Activated CD4-positive, alpha-beta T cell treated with anti-CD3 and anti-CD28 coated beads, Interleukin-2, amount 10 ng/mL, durations not matched to agents 7 days and 5 days (primary cell): Measurements from ENCODE around the gene BCAS3. TPM values are rescaled to one million over a fixed set of nuclear protein-coding genes. Genes with fewer than 3 reads are reported as not detected.
"Not testable (repeated sequence)": the region's sequence is repeated elsewhere in the genome, so short reads cannot be mapped to it uniquely, and the experiment has no call there.

Source experiments
- CTCF ChIA-PET: fragments of 350-600 bp; sonication (Branson Sonifier 250); formaldehyde crosslinking; loops from one replicate; lab custom pipeline; 2021; ENCODE audit warnings: antibody characterized with exemption; lab: Charles Lee
- POLR2A ChIA-PET: fragments of 350-600 bp; sonication (Branson Sonifier 250); formaldehyde crosslinking; loops from one replicate; lab custom pipeline; 2021; ENCODE audit warnings: antibody characterized with exemption; lab: Charles Lee
- DNase-seq: peaks from one replicate; pipeline ENCODE4 v3.0.0-alpha.2; 2020
- H3K27ac Mint-ChIP-seq: one replicate; pipeline ENCODE4 v1.8.0; 2021; ENCODE audit warnings: mild to moderate bottlenecking, moderate library complexity, mixed read lengths
- H3K27me3 Mint-ChIP-seq: one replicate; pipeline ENCODE4 v1.8.0; 2021; ENCODE audit warnings: mixed read lengths
- H3K36me3 Mint-ChIP-seq: one replicate; pipeline ENCODE4 v1.8.0; 2021; ENCODE audit warnings: low read depth, mixed read lengths
- H3K4me1 Mint-ChIP-seq: one replicate; pipeline ENCODE4 v1.8.0; 2021; ENCODE audit warnings: mixed read lengths
- H3K4me3 Mint-ChIP-seq: one replicate; pipeline ENCODE4 v1.8.0; 2021; ENCODE audit warnings: mild to moderate bottlenecking, moderate library complexity, mixed read lengths
- H3K9me3 Mint-ChIP-seq: one replicate; pipeline ENCODE4 v1.8.0; 2021; ENCODE audit warnings: mixed read lengths
- total RNA-seq, 2 experiments: library from RNA; stranded (reverse); gene quantifications; one replicate each; pipeline ENCODE4 v1.2.3, GENCODE V29; 2021

Gene BCAS3
- total RNA-seq, 2 experiments from 2014 or later, result 15.5 to 16.4 TPM

DNA sequence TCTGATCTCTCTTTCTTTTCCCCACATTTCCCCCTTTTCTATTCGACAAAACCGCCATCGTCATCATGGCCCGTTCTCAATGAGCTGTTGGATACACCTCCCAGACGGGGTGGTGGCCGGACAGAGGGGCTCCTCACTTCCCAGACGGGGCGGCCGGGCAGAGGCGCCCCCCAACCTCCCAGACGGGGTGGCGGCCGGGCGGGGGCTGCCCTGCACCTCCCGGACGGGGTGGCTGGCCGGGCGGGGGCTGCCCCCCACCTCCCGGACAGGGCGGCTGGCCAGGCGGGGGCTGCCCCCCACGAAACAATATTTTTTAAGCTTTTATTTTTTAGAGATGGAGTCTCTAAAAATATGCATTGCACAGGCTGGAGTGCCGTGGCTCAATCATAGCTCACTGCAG lies 299.2 kb downstream of the BCAS3 start:
- H3K4me3 Mint-ChIP-seq, H3K4me1 Mint-ChIP-seq, H3K9me3 Mint-ChIP-seq, H3K36me3 Mint-ChIP-seq, CTCF ChIA-PET, H3K27ac Mint-ChIP-seq, H3K27me3 Mint-ChIP-seq, DNase-seq, POLR2A ChIA-PET: not testable (repeated sequence)

DNA sequence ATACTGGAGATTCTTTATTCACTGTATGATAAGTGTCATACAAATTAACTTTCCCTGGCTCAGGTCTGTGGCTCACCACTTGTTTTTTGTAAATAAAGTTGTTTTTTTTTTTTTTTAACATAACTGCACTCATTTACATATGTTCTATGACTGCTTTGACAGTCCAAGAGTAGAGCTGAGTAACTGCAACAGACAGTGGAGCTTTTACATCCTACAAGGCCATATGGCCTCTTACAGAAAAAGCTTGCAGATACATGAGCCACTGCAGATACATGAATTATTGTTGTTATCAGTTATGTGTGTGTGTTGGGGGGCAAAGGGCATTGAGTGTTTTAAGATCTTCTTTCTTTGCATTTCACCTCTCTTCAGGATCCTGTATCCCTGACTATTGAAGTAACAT lies 311.7 kb downstream of the BCAS3 start:
- Mint-ChIP-seq H3K27ac (no peak overlapping the region), H3K36me3 (no peaks in the 10 kb centered on the region), H3K4me3 (no peak overlapping the region), H3K9me3 (no peaks in the 10 kb centered on the region), H3K27me3 (peaks cover 6% of the 10 kb centered on the region), H3K4me1 (no peaks in the 10 kb centered on the region)
- no peak for DNase-seq
- ChIA-PET CTCF (interaction anchor here (0.6 kb wide), 1 partner anchor 296 kb away, joined by 3 read pairs; no protein-coding TSS in a partner anchor), POLR2A (no interaction called here)

DNA sequence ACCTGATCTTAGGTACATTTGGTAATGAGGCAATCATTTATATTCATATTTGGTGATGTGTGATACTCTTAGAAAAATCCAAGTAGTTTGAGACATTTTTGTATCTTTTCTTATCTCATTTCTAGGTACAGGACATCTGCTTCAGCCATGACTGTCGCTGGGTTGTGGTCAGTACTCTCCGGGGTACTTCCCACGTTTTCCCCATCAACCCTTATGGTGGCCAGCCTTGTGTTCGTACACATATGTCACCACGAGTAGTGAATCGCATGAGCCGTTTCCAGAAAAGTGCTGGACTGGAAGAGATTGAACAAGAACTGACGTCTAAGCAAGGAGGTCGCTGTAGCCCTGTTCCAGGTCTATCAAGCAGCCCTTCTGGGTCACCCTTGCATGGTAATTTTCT lies 312.2 kb downstream of the BCAS3 start:
- CTCF ChIA-PET, result no interaction called here
- Mint-ChIP-seq H3K4me3 (no peak overlapping the region), H3K27ac (no peak overlapping the region), H3K4me1 (no peaks in the 10 kb centered on the region), H3K27me3 (peaks cover 6% of the 10 kb centered on the region), H3K9me3 (no peaks in the 10 kb centered on the region), H3K36me3 (no peaks in the 10 kb centered on the region)
- POLR2A ChIA-PET, result no interaction called here
- no peak for DNase-seq

- ChIA-PET CTCF (no interaction called here), POLR2A (no interaction called here)
- no peak for DNase-seq
- H3K36me3 Mint-ChIP-seq, result no peaks in the 10 kb centered on the region
- H3K4me1 Mint-ChIP-seq, result no peaks in the 10 kb centered on the region
- no peak overlapping the region for H3K4me3 Mint-ChIP-seq
- peaks cover 3% of the 10 kb centered on the region for H3K27me3 Mint-ChIP-seq
- no peaks in the 10 kb centered on the region for H3K9me3 Mint-ChIP-seq
- no peak overlapping the region for H3K27ac Mint-ChIP-seq
These were observed 315.8 kb downstream of the BCAS3 start for GRCh38 chr17:60993497-60993896.

DNA sequence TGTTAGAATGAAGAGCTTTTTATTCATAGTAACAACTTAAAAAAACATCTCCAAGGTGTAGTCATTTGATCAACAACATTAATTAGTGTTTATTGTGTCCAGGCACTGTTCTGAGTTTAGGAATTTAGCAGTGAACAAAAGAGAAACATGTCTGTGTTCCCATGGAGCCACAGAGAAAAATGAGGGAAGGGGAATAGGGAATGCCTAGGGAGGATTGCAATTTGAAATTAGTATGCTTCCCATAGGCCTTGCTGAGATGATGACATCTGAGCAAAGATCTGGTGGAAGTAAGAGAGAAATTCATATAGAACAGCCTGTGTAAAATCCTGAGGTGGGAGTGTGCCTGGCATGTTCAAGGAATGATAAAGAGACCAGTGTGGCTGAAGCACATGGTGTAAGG lies 318.0 kb downstream of the BCAS3 start:
- H3K4me3 Mint-ChIP-seq, result no peak overlapping the region
- ChIA-PET POLR2A (no interaction called here), CTCF (no interaction called here)
- no peaks in the 10 kb centered on the region for H3K27me3 Mint-ChIP-seq
- DNase-seq, result no peak
- H3K9me3 Mint-ChIP-seq, result no peaks in the 10 kb centered on the region
- no peaks in the 10 kb centered on the region for H3K4me1 Mint-ChIP-seq
- no peaks in the 10 kb centered on the region for H3K36me3 Mint-ChIP-seq
- no peak overlapping the region for H3K27ac Mint-ChIP-seq

DNA sequence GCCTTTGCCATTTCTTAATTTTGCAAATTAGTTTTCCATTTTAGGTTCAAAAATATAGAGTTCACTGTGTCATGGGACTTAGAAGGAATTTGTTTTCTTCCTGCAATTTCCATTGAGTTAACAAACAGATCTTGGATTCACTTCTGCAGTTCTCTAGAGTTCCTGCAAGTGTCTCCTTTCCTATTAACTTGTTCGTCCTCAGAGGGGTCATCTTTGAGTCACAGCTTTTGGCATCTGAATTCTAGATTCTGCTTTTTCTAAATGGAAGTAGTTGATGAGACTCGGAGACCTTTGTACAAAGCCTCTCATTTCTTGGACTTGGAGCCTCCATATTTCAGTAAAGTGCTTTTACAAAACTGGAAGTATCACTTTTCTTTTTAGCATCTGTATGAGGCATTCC lies 323.3 kb downstream of the BCAS3 start:
- no peak overlapping the region for H3K4me3 Mint-ChIP-seq
- no peaks in the 10 kb centered on the region for H3K36me3 Mint-ChIP-seq
- ChIA-PET CTCF (no interaction called here), POLR2A (no interaction called here)
- H3K4me1 Mint-ChIP-seq, result peaks cover 2% of the 10 kb centered on the region
- no peak for DNase-seq
- H3K27ac Mint-ChIP-seq, result no peak overlapping the region
- no peaks in the 10 kb centered on the region for H3K9me3 Mint-ChIP-seq
- no peaks in the 10 kb centered on the region for H3K27me3 Mint-ChIP-seq

- Mint-ChIP-seq H3K27me3 (no peaks in the 10 kb centered on the region), H3K9me3 (no peaks in the 10 kb centered on the region), H3K4me3 (no peak overlapping the region), H3K36me3 (no peaks in the 10 kb centered on the region), H3K4me1 (peaks cover 2% of the 10 kb centered on the region), H3K27ac (no peak overlapping the region)
- ChIA-PET POLR2A (no interaction called here), CTCF (interaction anchor here (0.8 kb wide), 1 partner anchor 356 kb away, joined by 3 read pairs; no protein-coding TSS in a partner anchor)
- DNase-seq, result no peak
These were observed 324.7 kb downstream of the BCAS3 start for GRCh38 chr17:61002316-61002736.

GRCh38 chr17:61005358-61005757 lies 327.7 kb downstream of the BCAS3 start:
- Mint-ChIP-seq H3K4me3 (no peak overlapping the region), H3K27me3 (no peaks in the 10 kb centered on the region), H3K36me3 (no peaks in the 10 kb centered on the region), H3K4me1 (peaks cover 2% of the 10 kb centered on the region), H3K9me3 (no peaks in the 10 kb centered on the region), H3K27ac (no peak overlapping the region)
- CTCF ChIA-PET, result no interaction called here
- DNase-seq, result no peak
- POLR2A ChIA-PET, result no interaction called here

- not testable (repeated sequence) for H3K27ac Mint-ChIP-seq
These were observed 328.3 kb downstream of the BCAS3 start for GRCh38 chr17:61005958-61006357.

DNA sequence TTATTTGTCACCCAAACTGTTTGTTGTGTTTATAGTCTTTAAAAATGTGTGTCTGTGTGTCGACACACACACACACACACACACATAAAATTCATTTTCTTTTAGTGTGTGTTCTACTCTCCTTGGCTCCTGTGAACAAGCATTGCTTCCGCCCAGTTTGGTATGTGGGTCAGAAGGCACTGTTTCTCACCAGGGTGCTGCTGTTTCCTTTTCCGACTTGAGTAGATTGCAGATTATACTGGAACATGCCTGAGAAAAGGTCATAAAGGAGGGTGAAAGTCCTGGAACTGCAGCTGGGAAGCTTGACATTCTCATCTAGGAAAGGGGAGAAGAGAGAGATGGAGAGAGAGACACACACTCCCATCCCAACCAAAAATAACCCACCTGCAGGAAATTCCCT lies 330.3 kb downstream of the BCAS3 start:
- ChIA-PET CTCF (no interaction called here), POLR2A (no interaction called here)
- H3K36me3 Mint-ChIP-seq, result no peaks in the 10 kb centered on the region

More at GRCh38 chr17:61005958-61006357, 328.3 kb downstream of the BCAS3 start:
- CTCF ChIA-PET, H3K4me3 Mint-ChIP-seq, POLR2A ChIA-PET, H3K36me3 Mint-ChIP-seq, H3K4me1 Mint-ChIP-seq, H3K27me3 Mint-ChIP-seq, DNase-seq, H3K9me3 Mint-ChIP-seq: not testable (repeated sequence)

GRCh38 chr17:61009663-61010062 lies 332.0 kb downstream of the BCAS3 start:
- CTCF ChIA-PET, result interaction anchor here (0.7 kb wide), 1 partner anchor 602 kb away, joined by 3 read pairs; no protein-coding TSS in a partner anchor
- POLR2A ChIA-PET, result no interaction called here

More for the DNA sequence above, 330.3 kb downstream of the BCAS3 start:
- Mint-ChIP-seq H3K4me1 (no peaks in the 10 kb centered on the region), H3K27me3 (no peaks in the 10 kb centered on the region), H3K4me3 (no peak overlapping the region), H3K9me3 (no peaks in the 10 kb centered on the region), H3K27ac (no peak overlapping the region)
- DNase-seq, result no peak

DNA sequence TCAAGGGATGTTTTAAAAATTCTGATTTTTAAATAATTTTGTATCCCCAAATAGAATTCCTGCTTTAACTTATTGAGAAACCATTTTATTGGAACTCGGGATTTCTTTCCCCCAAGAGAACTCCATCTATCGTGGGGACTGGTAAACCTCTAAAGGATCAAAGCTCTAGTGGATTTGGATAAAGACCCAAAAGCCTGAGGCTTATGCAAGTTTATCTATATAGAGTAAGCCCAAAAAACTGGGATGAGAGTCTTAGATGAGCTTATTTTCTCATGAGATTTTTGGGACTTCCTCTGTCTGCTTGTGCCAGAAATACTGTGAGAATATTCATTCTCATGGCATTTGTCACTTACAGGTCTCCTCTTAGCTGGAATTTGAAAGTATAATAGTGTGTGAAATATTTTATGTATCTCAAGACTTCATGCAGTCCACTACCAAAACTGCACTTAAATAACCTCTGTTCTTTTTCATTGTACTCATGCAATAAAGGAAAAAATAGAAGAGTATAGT lies 333.1 kb downstream of the BCAS3 start:
- ChIA-PET CTCF (interaction anchor here (0.6 kb wide), 1 partner anchor 39 kb away, joined by 4 read pairs; no protein-coding TSS in a partner anchor), POLR2A (no interaction called here)
- no peak for DNase-seq
- Mint-ChIP-seq H3K27me3 (peaks cover 2% of the 10 kb centered on the region), H3K4me3 (no peak overlapping the region), H3K27ac (no peak overlapping the region), H3K36me3 (no peaks in the 10 kb centered on the region), H3K4me1 (no peaks in the 10 kb centered on the region), H3K9me3 (no peaks in the 10 kb centered on the region)

More at GRCh38 chr17:61009663-61010062, 332.0 kb downstream of the BCAS3 start:
- Mint-ChIP-seq H3K36me3 (no peaks in the 10 kb centered on the region), H3K27me3 (peaks cover 2% of the 10 kb centered on the region), H3K9me3 (no peaks in the 10 kb centered on the region), H3K4me1 (no peaks in the 10 kb centered on the region), H3K27ac (no peak overlapping the region), H3K4me3 (no peak overlapping the region)
- no peak for DNase-seq

DNA sequence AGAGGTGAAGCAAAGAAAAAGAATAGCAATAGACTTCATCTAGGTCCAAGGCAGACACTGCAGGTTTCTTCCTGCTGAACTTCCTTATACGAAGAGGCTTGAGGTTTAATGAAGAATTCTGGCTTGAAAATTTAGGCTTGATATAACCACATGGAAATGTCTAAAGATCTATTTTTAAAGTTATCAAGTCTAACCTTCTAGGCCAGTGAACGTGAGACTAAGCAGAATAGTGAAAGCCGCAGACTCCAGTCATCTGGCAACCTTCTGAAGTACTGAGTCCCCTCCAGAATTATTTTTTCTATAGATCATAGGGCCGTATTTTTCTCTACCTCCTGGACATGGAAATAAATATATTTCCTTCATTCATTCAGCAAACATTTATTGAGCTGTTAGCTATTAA lies 333.6 kb downstream of the BCAS3 start:
- CTCF ChIA-PET, result interaction anchor here (0.6 kb wide), 1 partner anchor 39 kb away, joined by 4 read pairs; no protein-coding TSS in a partner anchor
- Mint-ChIP-seq H3K9me3 (no peaks in the 10 kb centered on the region), H3K4me3 (no peak overlapping the region), H3K27ac (no peak overlapping the region), H3K4me1 (no peaks in the 10 kb centered on the region), H3K27me3 (peaks cover 2% of the 10 kb centered on the region), H3K36me3 (no peaks in the 10 kb centered on the region)
- DNase-seq, result no peak
- POLR2A ChIA-PET, result no interaction called here

GRCh38 chr17:61015966-61016365 lies 338.3 kb downstream of the BCAS3 start:
- Mint-ChIP-seq H3K27ac (no peak overlapping the region), H3K4me3 (no peak overlapping the region), H3K4me1 (no peaks in the 10 kb centered on the region), H3K9me3 (no peaks in the 10 kb centered on the region), H3K36me3 (no peaks in the 10 kb centered on the region), H3K27me3 (peaks cover 2% of the 10 kb centered on the region)
- no peak for DNase-seq
- ChIA-PET POLR2A (interaction anchor here (0.6 kb wide), 1 partner anchor 16 kb away, joined by 4 read pairs; no protein-coding TSS in a partner anchor), CTCF (interaction anchor here (1.0 kb wide), 1 partner anchor 17 kb away, joined by 3 read pairs; no protein-coding TSS in a partner anchor)
